B cell (primary cell): ENCODE measurements around the gene PAAF1. TPM values are rescaled to one million over a fixed set of nuclear protein-coding genes. Genes with fewer than 3 reads are reported as not detected.

Experiments used
- ATAC-seq: fragments of 200-7000 bp; cut with Tn5 transposase; one replicate; pipeline ENCODE4 v1.10.0; 2021; ENCODE audit warnings: low read depth, mild to moderate bottlenecking, moderate number of reproducible peaks, moderate library complexity
- CTCF ChIA-PET: fragments of 350-600 bp; sonication (Branson Sonifier 250); formaldehyde crosslinking; loops from one replicate; lab custom pipeline; 2021; ENCODE audit warnings: antibody characterized with exemption, inconsistent platforms; lab: Charles Lee
- POLR2A ChIA-PET: fragments of 350-600 bp; sonication (Branson Sonifier 250); formaldehyde crosslinking; loops from one replicate; lab custom pipeline; 2021; ENCODE audit warnings: antibody characterized with exemption; lab: Charles Lee
- DNase-seq: peaks from one replicate; pipeline ENCODE4 v3.0.0; 2013
- H2AFZ ChIP-seq: 2 replicates; pipeline ENCODE4 v1.6.1; 2012; ENCODE audit warnings: mild to moderate bottlenecking, low read depth, low read length; ENCODE audit not compliant: insufficient read depth, poor library complexity, severe bottlenecking
- H3K27ac ChIP-seq, 2 donors: 1 replicate in 1 of 2; 2 replicates in 1 of 2; pipeline ENCODE4 v1.5.1; 2012 to 2013; ENCODE audit warnings: low read length in 2 of 2, mild to moderate bottlenecking in 2 of 2, moderate library complexity in 1 of 2
- H3K27me3 ChIP-seq, 4 experiments: fragments of 200-600 bp in 1 of 4; sonication (generic) in 1 of 4; replicated peaks in 1 of 4; 1 replicate in 2 of 4; 2 replicates in 2 of 4; pipeline versions ENCODE4 v1.6.1 to v1.7.0; 2013 to 2016; ENCODE audit warnings: low read length in 3 of 4, mild to moderate bottlenecking in 2 of 4, mixed read lengths in 1 of 4, moderate library complexity in 1 of 4; ENCODE audit not compliant: insufficient read depth in 4 of 4, control insufficient read depth in 3 of 4; ENCODE audit errors: control extremely low read depth in 1 of 4
- H3K36me3 ChIP-seq, 2 experiments: replicated peaks in 1 of 2; 1 replicate in 1 of 2; 2 replicates in 1 of 2; pipeline versions ENCODE4 v1.6.1 to v1.7.1; 2013; ENCODE audit warnings: low read length in 1 of 2; ENCODE audit not compliant: insufficient read depth in 2 of 2, control insufficient read depth in 1 of 2; ENCODE audit errors: control extremely low read depth in 1 of 2, extremely low read depth in 1 of 2
- H3K4me1 ChIP-seq, 2 donors: fragments of 200-600 bp in 1 of 2; sonication (generic) in 1 of 2; 1 replicate in 1 of 2; 2 replicates in 1 of 2; pipeline versions ENCODE4 v1.5.1 to v1.6.1; 2013 to 2017; ENCODE audit warnings: low read length in 2 of 2; ENCODE audit not compliant: control insufficient read depth in 2 of 2, insufficient read depth in 2 of 2
- H3K4me2 ChIP-seq: replicated peaks from 2 replicates; pipeline ENCODE3; 2012; ENCODE audit warnings: mild to moderate bottlenecking, low read depth, low read length; ENCODE audit not compliant: poor library complexity, severe bottlenecking
- H3K4me3 ChIP-seq, 5 experiments: fragments of 200-600 bp in 1 of 5; sonication (generic) in 1 of 5; 1 replicate in 3 of 5; 2 replicates in 2 of 5; pipeline versions ENCODE4 v1.5.1 to v1.7.0; 2011 to 2016; ENCODE audit warnings: low read length in 4 of 5, mild to moderate bottlenecking in 4 of 5, low read depth in 2 of 5, control low read depth in 1 of 5, moderate library complexity in 1 of 5; ENCODE audit not compliant: insufficient read depth in 1 of 5; ENCODE audit errors: control extremely low read depth in 1 of 5, extremely low read depth in 1 of 5
- H3K79me2 ChIP-seq: fragments of 200-600 bp; sonication (generic); one replicate; pipeline ENCODE4 v1.6.0; 2016; ENCODE audit warnings: low read length; ENCODE audit not compliant: control insufficient read depth, insufficient read depth
- H3K9ac ChIP-seq: fragments of 200-600 bp; sonication (generic); 2 replicates; pipeline ENCODE4 v1.6.1; 2017; ENCODE audit warnings: mild to moderate bottlenecking, low read length, moderate library complexity
- H3K9me3 ChIP-seq, 3 donors: one replicate each; pipeline versions ENCODE4 v1.6.1 to v1.7.1; 2013; ENCODE audit warnings: low read length in 2 of 3; ENCODE audit not compliant: control insufficient read depth in 2 of 3, insufficient read depth in 1 of 3; ENCODE audit errors: control extremely low read depth in 1 of 3
- H4K20me1 ChIP-seq: 2 replicates; pipeline ENCODE4 v1.6.0; 2012; ENCODE audit warnings: mild to moderate bottlenecking, low read length; ENCODE audit not compliant: insufficient read depth, control insufficient read depth, poor library complexity, severe bottlenecking
- H3K27ac Mint-ChIP-seq: one replicate; pipeline ENCODE4 v1.8.0; 2021; ENCODE audit warnings: mixed read lengths
- H3K27me3 Mint-ChIP-seq: one replicate; pipeline ENCODE4 v1.8.0; 2021; ENCODE audit warnings: mixed read lengths
- H3K4me1 Mint-ChIP-seq: one replicate; pipeline ENCODE4 v1.8.0; 2021; ENCODE audit warnings: mixed read lengths
- H3K4me3 Mint-ChIP-seq: one replicate; pipeline ENCODE4 v1.8.0; 2021; ENCODE audit warnings: mixed read lengths
- H3K9me3 Mint-ChIP-seq: one replicate; pipeline ENCODE4 v1.8.0; 2022; ENCODE audit warnings: mixed read lengths; ENCODE audit not compliant: insufficient read depth
- EZH2 ChIP-seq: IDR thresholded peaks from 2 replicates; pipeline ENCODE4 v1.6.1; 2012; ENCODE audit warnings: borderline replicate concordance, low read depth, mild to moderate bottlenecking, moderate library complexity, low read length; ENCODE audit not compliant: insufficient read depth, poor library complexity, severe bottlenecking
- whole genome bisulfite sequencing: methylation state at CpG from one replicate; pipeline ENCODE4 v1.1.5; 2013; ENCODE audit warnings: missing lambda C conversion rate; ENCODE audit not compliant: insufficient coverage; 5-methylcytosine and 5-hydroxymethylcytosine counted together
- intact Hi-C: fragments of 100-400 bp; cut with micrococcal nuclease; formaldehyde crosslinking; loops from one replicate; pipeline ENCODE4 v1.10.0; 2022
- polyA plus RNA-seq: library from polyadenylated mRNA; depleted of rRNA; stranded (reverse); fragments of >200 nt; gene quantifications from 2 replicates; pipeline ENCODE4 v1.2.3, GENCODE V29; 2012
- total RNA-seq, 2 donors: library from RNA; stranded (reverse); fragments of 120-200 nt in 1 of 2; gene quantifications; 1 replicate in 1 of 2; 2 replicates in 1 of 2; pipeline versions ENCODE4 v1.2.3 to v1.2.4, GENCODE V29; 2013 to 2022
- TF ChIP-seq, protein P1 (sequence below): fragments of 200-600 bp; IDR thresholded peaks from one replicate; pipeline ENCODE4 v1.8.0; 2022; ENCODE audit warnings: antibody characterized with exemption, mild to moderate bottlenecking

Gene PAAF1
- total and polyA plus RNA-seq, 2 donors (not counting 1 experiment from before 2014, with no cell fraction given), result 11.5 to 19.5 TPM

DNA sequence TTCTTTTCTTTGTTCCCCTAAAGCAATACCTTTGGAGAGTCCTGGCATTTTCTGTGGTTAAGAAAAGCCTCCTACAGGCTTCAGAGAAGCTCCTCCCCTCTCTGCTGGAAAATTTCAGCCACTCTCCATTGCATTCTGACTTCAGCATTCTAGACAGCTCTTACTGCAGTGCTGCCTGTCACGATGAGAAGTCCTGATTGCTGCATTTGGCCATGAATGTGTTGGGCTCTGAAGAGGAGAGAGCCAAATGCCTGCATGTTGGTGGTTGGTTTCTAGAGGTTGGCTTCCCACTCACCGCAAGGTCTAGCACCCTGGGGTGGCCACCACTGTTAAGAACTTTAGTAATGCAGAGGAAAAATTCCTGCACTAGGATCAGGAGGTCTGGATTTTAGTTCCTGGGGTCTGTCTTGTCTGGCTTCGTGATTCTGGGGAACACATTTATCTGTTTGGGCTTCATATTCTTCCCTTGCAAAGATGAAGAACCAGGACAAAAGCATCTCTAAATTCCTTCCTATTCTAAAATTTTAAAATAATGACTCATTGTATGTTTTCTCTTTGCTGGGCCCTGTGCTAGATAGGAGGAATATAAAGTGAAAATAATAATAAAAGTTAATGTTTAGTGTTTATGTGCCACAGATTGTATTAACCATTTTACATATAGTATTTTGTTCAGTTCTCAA lies 38.2 kb upstream of the PAAF1 start:
- no peaks in the 10 kb centered on the region for H3K4me1 ChIP-seq
- no peak overlapping the region for H3K4me3 ChIP-seq
- H3K4me3 Mint-ChIP-seq, result no peak overlapping the region
- no peaks in the 10 kb centered on the region for H3K27me3 ChIP-seq
- intact Hi-C loops, result no loop called here
- no peaks in the 10 kb centered on the region for H3K79me2 ChIP-seq
- H3K27ac Mint-ChIP-seq, result no peak overlapping the region
- H3K4me1 Mint-ChIP-seq, result peaks cover 2% of the 10 kb centered on the region
- POLR2A ChIA-PET, result no interaction called here
- H4K20me1 ChIP-seq, result no peaks in the 10 kb centered on the region
- H3K4me2 ChIP-seq, result no peak overlapping the region
- no peaks in the 10 kb centered on the region for H3K27me3 Mint-ChIP-seq
- no peak overlapping the region for H3K9ac ChIP-seq
- no peak overlapping the region for H3K27ac ChIP-seq
- 100% methylated on average over 1 of the region's 3 CpGs for WGBS
- H3K36me3 ChIP-seq, result peaks cover 3 to 8% of the 10 kb centered on the region in 2 experiments
- no peak for ATAC-seq
- H3K9me3 Mint-ChIP-seq, result no peaks in the 10 kb centered on the region
- CTCF ChIA-PET, result no interaction called here
- TF ChIP-seq, protein P1, sequence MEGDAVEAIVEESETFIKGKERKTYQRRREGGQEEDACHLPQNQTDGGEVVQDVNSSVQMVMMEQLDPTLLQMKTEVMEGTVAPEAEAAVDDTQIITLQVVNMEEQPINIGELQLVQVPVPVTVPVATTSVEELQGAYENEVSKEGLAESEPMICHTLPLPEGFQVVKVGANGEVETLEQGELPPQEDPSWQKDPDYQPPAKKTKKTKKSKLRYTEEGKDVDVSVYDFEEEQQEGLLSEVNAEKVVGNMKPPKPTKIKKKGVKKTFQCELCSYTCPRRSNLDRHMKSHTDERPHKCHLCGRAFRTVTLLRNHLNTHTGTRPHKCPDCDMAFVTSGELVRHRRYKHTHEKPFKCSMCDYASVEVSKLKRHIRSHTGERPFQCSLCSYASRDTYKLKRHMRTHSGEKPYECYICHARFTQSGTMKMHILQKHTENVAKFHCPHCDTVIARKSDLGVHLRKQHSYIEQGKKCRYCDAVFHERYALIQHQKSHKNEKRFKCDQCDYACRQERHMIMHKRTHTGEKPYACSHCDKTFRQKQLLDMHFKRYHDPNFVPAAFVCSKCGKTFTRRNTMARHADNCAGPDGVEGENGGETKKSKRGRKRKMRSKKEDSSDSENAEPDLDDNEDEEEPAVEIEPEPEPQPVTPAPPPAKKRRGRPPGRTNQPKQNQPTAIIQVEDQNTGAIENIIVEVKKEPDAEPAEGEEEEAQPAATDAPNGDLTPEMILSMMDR, result no peak
- no peak for TF ChIP-seq EZH2
- H2AFZ ChIP-seq, result no peak overlapping the region
- no peak for DNase-seq
- H3K9me3 ChIP-seq, result no peaks in the 10 kb centered on the region

DNA sequence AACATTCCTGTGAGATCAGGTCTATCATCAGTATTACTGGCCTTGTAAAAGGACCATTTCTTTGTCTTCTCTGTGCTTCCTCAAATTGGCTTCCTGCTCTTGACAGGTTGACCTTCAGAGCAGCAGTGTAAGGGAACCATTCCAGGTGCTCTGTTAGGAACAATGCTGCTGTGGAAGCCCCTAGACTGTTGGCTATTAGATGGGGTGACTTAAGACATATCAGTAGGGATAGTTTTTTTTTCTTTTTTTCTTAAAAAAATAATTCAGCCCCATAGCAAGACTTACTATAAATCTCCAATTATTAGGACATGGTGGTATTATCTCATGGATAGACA lies 37.7 kb upstream of the PAAF1 start:
- TF ChIP-seq EZH2, result no peak
- TF ChIP-seq, protein P1, result no peak
- no peak overlapping the region for H3K27ac Mint-ChIP-seq
- intact Hi-C loops, result no loop called here

More for the DNA sequence above, 37.7 kb upstream of the PAAF1 start:
- no peak overlapping the region for H3K4me3 Mint-ChIP-seq
- no peaks in the 10 kb centered on the region for H3K27me3 ChIP-seq
- no peak overlapping the region for H3K9ac ChIP-seq
- no peak overlapping the region for H2AFZ ChIP-seq
- H3K27me3 Mint-ChIP-seq, result no peaks in the 10 kb centered on the region
- no peak overlapping the region for H3K4me3 ChIP-seq
- no peaks in the 10 kb centered on the region for H3K4me1 ChIP-seq
- no peak for DNase-seq
- H3K36me3 ChIP-seq, result peaks cover 3 to 13% of the 10 kb centered on the region in 2 experiments
- no peaks in the 10 kb centered on the region for H4K20me1 ChIP-seq
- ChIA-PET POLR2A (no interaction called here), CTCF (no interaction called here)
- H3K9me3 Mint-ChIP-seq, result no peaks in the 10 kb centered on the region
- H3K27ac ChIP-seq, result no peak overlapping the region
- no peak for ATAC-seq
- H3K4me1 Mint-ChIP-seq, result no peaks in the 10 kb centered on the region
- H3K79me2 ChIP-seq, result no peaks in the 10 kb centered on the region
- H3K9me3 ChIP-seq, result no peaks in the 10 kb centered on the region
- no peak overlapping the region for H3K4me2 ChIP-seq
